HL-60/S4 treated with phorbol 12-myristate 13-acetate at 8.2 ng/mL for 4 days and 3 days (cell line): ENCODE results near the gene LRCH3.

Experiments
- in situ Hi-C: fragments of 300-500 bp; cut with MboI; formaldehyde crosslinking; loops from 2 replicates; pipeline ENCODE4 v1.15.0; 2022; ENCODE audit warnings: low sequenced_read_pairs

Gene LRCH3

DNA sequence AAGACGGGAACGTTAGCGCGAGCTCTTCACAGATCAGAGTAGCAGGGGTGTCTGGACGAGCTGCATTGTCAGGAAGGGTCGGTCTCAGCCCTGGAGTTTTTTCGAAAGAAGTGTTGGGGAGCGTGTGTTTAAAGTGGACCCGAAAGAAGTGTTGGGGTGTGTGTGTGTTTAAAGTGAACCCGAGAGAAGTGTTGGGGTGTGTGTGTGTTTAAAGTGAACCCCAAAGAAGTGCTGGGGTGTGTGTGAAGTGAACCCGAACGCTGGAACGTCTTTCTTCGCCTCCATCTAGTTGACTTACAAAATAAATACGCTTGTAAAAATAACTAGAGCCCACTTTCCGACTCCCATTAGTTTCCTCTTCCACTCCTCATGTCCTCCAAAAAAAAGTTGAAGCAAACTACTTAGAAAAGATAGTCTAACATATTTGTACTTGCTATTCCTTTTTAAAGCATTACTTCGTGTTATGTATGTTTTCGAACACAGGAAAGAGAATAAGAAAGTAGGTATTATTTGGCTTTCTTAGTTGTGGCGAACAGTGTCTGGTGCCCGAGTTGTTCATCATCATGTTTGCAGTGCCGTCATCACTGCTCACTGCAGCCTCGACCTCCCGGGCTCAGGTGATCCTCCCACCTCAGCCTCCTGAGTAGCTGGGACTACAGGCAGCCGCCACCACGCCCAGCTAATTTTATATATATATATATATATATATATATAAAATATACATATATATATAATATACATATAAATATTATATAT is 1.0 kb downstream of the LRCH3 start:
- in situ Hi-C loops, result no loop called here

DNA sequence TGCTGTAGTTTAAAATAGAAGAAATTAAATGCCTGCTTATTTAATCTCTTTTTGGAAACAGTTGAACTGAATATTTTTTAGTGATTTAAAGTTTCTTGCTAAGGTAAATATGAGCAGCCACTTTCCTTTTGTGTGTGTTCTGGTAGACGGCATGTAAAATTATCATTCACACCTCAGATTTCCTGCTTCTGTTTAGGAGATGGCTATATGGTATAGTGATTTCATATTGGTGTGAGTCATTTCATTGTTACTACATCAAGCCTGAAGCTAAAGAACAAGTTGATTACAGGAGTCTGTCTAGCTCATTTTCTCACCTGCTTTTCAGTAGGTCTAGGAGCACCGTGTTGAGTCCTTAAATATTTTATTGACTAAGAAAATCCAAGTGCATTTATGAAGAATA is 2.2 kb downstream of the LRCH3 start:
- in situ Hi-C loops, result no loop called here

DNA sequence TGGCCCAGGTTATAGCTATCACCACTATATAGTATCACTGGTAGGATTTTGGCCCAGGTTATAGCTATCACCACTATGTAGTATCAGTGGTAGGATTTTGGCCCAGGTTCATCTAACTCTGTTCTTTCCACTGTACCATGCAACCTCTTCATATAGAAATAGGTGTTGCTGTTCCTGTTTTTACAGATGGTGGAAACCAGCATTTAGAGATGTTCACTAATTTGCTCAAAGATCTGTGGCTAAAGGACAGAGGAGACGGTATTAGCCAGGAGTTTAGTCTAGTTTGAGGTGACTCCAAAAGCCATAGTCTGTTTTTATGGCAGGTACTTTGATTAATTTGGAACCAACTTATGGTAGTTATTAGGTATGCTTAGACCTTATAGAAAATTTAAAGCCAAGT is 3.1 kb downstream of the LRCH3 start:
- in situ Hi-C loops, result no loop called here

DNA sequence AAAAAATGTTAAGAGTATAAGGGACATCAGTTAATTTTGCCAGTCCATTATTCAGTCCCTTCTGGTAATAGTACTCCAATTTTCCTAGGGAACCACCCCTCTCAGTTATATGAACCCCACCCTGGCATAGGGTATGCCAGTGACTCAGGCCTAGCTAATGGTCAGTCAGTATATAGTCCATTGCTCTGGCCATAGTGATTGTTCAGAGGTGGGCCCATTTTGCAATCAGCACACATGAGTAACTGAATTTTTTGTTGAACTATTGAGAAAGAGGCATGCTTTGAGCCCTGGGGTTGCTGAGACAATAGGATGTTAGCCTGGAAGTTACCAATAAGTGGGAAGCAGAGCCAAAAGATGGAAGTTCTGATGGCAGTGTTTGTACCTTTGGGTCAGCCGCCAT is 4.1 kb downstream of the LRCH3 start:
- in situ Hi-C loops, result no loop called here

DNA sequence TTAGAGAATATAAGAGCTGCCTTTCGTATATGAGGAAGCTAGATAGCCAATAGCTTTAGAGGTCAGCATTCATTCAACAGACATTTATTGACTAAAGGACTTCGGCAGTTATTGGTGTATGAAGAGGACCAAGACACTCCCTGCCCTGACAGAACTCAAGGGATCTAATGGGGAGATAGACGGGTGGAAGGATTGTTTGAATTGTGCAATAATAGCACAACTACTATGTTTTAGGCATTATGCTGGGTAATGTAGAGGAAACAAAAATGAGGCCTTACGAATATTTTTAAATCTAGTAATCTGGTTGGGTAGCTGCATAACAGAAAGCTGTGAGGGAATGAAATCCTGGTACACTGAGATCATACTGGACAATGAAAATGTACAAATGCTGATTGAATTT is 5.0 kb downstream of the LRCH3 start:
- in situ Hi-C loops, result no loop called here

DNA sequence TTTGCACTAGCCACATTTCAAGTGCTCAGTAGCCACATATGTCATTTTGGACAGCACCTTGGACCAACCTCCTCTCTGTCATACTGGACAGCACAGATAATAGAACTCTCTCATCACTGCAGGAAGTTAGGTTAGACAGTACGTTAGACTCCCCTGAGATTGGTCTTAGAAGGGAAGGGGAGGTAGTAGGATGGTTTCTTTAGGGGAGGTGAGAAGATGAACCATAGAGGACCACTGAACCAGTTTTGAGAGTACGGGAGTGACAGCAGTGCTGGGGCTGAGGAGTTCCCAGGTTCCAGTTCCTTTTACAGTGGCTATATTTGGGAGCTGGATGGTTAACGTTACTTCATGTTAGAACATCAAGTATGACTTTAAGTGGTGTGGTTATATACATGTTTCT is 7.8 kb downstream of the LRCH3 start:
- in situ Hi-C loops, result no loop called here

DNA sequence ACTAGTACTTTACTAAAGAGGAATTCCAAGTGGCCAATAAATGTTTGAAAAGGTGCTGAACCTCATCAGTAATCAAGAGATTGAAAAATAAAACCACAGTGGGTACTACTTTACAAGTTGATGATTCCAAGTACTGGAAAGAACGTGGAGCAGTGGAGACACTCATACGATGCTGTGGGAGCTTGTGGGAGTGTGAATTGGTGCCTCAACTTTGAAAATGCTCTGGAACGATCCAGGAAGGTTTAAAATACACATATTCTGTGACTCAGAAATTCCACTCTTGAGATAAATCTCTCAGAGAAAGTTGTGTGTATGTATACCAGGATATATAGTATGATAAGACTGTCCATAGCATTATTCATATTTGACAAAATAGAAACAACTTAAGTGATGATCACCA is 9.3 kb downstream of the LRCH3 start:
- in situ Hi-C loops, result no loop called here

DNA sequence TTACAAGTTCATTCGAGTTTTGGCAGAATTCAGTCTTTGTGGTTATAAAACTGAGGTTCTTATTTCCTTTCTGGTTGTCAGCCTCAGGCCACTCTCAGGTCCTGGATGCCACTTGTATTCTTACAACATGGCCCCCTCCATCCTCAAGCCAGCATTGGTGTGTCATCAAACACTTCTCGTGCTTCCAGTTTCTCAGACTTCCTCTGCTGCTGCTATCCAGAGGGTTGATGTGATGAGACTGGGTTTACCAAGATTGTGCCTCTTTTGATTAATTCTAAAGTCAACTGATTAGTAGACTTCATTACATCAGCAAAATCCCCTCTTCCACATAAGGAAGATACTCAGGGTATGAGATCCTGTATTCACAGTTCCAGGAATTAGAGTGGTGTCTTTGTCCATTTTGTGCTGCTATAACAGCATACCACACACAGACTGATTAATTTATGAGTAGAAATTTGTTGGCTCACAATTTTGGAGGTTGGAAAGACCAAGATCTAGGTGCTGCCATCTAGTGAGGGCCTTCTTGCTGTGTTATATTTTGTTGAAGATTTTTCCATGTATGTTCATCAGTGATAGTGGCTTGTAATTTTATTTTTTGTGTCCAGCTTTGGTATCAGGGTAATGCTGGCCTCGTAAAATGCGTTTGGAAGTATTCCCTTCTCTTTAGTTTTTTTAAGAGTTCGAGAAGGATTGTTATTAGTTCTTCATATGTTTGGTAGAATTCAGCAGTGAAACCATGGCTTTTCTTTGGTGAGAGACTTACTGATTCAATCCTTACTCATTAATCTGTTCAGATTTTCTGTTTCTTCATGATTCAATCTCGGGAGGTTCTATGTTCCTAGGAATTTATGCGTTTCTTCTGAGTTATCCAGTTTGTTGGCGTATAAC is 11.1 kb downstream of the LRCH3 start:
- in situ Hi-C loops, result no loop called here

DNA sequence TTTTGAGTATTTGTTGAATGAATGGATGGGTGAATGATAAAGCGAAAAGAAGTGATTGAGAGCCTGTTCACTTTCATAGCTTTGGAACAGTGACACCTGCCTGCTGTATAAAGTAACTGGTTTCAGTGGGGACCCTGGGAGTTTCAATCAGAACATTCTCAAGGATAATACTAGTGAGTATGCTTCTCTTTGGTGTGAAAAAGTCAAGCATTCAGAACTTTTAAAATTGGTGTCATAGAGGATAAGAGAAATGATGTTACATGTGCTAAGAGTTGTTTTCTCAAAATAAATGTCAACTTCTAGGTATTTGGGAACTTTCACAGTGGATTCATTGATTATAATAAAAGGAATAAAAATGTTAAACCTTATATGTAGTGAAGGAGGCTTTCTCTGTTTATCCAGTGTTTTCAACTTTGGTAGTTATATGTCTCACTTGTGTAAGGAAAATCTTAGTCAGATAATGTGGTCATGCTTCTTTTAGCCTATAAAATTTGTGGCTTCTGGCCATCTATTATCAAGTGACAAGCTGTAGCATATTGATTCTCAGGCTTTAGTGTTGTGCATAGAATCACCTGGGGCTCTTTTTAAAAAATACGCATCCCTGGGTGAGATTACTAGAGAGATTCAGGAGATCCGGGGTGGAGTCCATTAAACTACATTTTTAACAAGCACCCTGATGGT is 11.9 kb downstream of the LRCH3 start:
- in situ Hi-C loops, result no loop called here

DNA sequence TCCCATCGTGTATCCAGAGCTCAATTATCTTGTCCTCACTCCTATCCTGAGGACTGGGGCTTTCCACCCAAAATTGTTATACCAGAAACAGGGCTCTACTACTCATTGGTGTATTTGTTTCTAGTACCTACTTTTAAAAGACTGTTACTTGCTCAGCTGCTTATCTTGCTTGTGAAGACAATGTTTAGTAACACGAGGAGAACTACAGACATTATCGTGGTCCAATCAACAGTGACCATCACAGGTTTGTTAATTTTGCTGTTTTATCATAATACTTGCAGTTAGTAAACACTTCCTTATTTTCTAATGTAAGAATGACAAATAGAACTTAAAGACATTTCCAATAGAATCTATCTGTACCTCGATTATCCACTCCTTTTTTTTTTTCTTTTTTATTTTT is 13.5 kb downstream of the LRCH3 start:
- in situ Hi-C loops, result no loop called here

DNA sequence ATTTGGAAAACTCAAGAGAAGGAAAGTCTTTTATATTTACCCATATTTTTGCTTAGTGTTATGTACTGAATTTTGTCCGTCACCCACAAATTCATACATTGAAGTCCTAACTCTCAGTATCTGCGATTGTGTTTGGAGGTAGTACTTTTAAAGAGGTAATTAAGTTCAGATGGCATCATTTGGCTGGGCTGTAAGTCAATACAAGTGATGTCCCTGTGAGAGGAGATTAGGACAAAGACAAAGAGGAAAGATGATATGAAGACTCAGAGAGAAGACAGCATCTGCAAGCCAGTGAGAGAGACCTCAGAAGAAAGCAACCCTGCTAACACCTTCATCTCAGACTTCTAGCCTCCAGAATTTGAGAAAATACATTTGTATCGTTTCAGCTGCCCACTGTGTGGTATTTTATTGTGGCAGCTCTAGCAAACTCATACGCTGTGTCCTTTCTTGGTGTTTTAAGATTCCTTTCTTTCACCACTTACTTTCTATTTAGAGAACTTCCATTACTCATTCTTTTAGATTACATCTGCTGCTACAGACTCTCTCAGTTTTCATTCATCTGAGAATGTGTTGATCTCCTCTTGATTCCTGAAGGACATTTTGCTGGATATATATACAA is 17.0 kb downstream of the LRCH3 start:
- in situ Hi-C loops, result no loop called here

DNA sequence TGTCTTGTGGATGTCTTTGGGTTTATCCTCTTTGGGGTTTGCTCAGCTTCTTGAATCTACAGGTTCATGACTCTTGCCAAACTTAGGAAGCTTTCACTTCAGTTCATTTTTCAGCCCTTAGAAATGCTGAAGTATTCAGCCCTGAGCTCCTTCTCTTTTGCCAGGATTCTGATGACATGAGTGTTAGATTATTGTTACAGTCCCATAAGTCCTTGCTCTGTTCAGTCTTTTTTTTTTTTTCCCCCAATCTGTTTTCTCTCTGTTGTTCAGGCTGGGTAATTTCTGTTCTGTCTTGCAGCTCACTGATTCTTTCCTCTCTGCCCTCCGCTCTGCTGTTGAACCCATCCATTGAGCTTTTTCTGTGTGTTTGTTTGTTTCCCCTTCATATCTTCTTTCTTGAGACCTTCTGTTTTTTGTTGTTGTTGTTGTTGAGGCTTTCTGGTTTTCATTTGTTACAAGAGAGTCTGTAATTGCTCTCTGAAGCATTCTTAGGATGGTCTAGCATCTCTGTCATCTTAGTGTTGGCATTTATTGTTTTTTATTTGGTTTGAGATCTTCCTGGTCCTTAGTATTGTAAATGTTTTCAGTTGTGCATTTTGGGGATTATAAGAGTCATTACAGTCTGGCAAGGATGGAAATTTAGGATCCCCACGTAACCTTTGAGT is 18.4 kb downstream of the LRCH3 start:
- in situ Hi-C loops, result no loop called here

DNA sequence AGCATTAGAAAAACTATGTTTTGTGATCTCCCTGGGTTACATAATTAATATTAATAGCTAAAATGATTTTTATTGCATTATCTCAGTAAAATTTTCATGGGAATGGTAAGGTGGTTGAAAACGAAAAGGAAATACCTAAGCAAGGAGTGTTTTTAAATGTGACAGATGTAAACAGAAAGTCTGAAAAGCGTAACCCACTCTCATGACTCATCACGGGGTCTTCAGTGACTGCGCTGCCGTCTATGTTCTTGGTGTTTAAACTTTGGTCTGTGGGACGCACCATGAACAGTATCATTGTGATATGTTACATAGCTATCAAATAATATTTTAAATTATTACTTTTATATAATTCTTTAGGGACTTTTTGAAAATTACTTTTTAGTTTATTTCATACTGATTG is 19.8 kb downstream of the LRCH3 start:
- in situ Hi-C loops, result no loop called here

DNA sequence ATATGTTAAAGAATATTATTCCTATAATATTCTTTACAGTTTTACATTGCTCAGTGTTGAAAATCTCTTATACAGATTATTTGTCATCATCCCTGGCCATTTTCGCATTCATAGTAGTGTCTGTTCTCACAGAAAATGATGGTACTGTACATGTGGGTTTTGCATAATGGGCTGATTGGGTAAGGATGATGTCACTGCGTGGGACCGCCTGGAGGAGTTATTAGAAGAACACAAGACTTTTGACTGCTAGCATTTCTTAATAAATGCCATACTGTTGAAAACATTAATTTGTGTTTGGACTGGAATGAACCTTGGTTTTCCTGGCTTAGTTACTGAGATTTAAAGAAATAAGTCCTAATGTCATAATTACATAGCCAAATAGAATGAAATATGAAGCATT is 20.3 kb downstream of the LRCH3 start:
- in situ Hi-C loops, result no loop called here

DNA sequence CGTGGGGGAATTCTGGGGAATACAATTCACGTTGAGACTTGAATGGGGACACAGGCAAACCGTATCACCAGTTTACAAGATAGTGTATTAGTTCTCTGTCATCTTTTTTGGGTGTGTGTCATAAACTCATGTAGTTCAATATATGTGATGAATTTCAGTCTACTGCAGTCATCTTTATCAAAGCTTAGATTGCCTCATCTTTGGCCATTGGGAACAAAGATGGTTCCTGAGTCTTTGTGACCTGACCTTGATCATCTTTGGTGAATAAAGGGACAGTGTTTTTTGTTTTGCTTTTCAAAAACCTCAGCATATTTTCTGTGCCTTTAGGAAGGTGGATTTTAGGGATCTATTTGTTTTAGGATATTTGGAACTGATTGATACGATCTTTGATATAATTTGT is 23.3 kb downstream of the LRCH3 start:
- in situ Hi-C loops, result no loop called here

DNA sequence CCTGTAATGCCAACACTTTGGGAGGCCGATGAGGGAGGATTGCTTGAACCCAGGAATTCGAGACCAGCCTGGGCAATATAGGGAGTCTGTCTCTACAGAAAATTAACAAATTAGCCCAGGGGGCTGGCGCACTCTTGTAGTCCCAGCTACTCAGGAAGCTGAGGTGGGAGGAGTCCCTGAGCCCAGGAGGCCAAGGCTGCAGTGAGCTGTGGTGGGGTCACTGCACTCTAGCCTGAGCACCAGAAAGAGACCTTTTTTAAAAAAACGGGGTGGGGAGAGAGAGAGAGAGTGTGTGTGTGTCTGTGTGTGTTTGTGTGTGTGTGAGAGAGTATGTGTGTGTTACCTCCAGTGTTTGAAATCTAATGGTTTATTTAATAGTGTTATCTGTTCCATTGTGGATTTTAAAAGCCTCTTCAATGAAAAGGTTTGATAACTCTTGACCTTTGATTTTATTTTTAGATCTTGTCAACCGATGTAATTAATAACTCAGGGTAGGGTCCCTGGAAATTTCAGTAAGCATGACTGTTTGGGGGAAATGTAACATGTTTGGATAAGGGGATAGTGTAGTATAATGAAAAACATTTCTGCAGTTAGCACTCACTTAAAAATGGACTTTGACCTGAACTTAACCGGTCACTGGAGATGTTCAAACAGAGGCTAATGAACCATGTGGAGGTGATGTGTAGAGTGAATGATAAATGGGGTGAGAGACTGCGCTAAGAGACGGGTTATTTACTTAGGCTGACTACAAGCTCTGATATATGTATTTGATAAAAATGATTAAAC is 29.7 kb downstream of the LRCH3 start:
- in situ Hi-C loops, result no loop called here

DNA sequence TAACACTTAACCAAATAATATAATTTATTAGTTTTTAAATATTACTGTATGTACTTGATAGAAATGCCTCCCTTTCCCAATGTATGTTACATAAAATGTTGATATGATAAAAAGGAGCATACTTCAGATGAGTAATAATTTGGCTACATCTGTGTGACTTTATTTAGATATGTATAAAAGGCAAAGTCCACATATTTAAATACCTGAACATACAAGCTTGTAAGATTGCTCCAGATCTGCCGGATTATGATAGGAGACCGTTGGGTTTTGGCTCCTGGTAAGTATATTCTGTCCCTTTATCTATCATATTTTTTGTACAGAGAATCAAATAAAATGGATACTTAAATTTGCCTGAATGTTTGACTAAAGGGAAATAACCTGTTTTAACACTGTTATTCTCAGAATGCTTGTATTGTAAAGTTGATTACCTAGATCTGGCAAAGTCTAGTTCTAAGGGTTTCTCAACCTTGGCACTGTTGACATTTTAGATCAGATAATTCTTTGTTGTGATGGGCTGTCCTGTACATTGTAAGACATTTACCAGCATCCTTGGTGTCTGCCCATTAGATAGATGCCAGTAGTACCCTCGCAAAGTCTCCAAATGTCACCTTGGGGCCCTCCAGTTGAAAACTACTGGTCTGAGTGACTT is 38.5 kb downstream of the LRCH3 start:
- in situ Hi-C loops, result no loop called here

DNA sequence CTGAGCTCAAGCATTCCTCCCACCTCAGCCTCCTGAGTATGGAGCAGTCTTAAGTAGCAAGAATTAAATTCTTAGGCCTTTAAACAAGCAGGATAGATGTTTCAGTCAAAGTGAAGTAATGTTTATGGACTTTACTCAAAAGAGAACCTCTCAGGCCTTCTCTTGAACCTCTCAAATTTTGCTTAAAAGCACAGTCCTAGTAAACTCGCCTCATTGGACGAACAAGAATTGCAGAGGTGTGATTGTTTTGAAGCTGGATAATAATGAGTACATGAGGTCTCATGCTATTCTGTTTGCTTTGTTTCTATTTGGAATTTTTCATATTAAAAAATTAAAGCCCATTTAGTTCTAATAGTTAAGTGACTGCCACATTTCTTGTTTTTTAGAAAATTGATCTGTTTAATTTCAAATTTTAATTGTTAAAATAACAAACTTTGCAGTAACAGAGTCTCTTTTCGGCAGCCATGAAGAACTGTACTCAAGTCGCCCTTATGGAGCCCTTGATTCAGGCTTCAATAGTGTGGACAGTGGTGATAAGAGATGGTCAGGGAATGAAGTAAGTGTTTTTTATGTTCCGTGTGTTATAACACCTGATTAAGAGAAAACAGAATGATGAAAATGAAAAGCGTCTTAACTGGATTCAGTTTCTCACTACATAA is 39.4 kb downstream of the LRCH3 start:
- in situ Hi-C loops, result no loop called here

DNA sequence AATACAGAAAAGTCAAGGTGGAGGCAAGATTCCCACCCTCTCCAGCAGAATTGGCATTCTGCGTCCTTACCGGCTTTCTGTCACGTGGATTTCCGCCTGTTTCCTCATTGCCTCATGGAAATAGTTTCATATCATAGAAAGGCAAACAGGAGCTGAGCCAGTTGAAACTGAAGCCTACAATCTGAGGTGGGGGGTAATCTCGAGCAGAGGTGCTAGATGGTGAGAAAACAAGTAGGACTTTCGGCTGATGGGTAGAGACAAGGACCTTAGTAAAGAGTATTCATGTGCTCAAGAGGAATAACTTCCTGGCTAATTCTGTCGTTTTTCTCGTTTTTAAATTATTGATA is 39.9 kb downstream of the LRCH3 start:
- in situ Hi-C loops, result no loop called here
